ENCODE results near the gene ATP5IF1.

DNA sequence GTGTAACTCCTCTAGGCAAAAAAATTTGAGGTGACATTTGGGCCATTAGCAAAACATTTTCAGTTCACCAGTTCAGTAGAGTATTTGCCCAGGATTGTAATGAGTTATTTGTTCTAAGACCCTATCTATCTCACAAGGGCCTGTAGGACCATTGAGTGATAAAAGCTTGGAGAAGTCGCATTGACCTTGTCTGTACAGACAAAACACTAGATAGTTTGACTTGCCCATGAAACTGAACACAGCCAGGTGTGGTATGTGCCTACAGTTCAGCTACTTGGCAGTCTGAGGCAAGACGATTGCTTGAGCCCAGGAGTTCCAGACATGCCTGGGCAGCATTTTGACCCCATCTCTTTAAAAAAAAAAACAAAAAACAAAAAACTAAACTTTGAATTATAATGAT lies 3.1 kb downstream of the ATP5IF1 start:
- TF ChIP-seq YY1 (IDR thresholded peaks at IDR 0.05; ENCODE audit: insufficient read depth, insufficient read length): no peak
- TF ChIP-seq SUZ12 (IDR thresholded peaks at IDR 0.05; ENCODE audit: extremely low read depth, insufficient read depth, insufficient read length): no peak
